HEK293 (cell line): Measurements from ENCODE around the gene PAIP1.
"Not testable (repeated sequence)": the region's sequence is repeated elsewhere in the genome, so short reads cannot be mapped to it uniquely, and the experiment has no call there.

Experiments
- CTCF ChIA-PET: fragments of 350-600 bp; formaldehyde crosslinking; extraction: SDS; loops from one replicate; lab custom pipeline; 2021; ENCODE audit warnings: antibody characterized with exemption; lab: Yijun Ruan, JAX
- POLR2A ChIA-PET: fragments of 300-600 bp; formaldehyde crosslinking; extraction: SDS; loops from one replicate; lab custom pipeline; 2020; ENCODE audit warnings: antibody characterized with exemption, inconsistent platforms; lab: Yijun Ruan, JAX
- H3K27ac ChIP-seq: fragments of 200-500 bp; sonication (Bioruptor generic); 2 replicates; pipeline ENCODE4 v1.5.1; 2014; ENCODE audit warnings: low read depth, low read length, control low read depth, inconsistent platforms; ENCODE audit errors: extremely low read depth
- H3K36me3 ChIP-seq, 2 experiments: fragments of 200-500 bp in 1 of 2; sonication (Bioruptor generic) in 1 of 2; 1 replicate in 1 of 2; 2 replicates in 1 of 2; pipeline ENCODE4 v1.5.1; 2014 to 2017; ENCODE audit warnings: inconsistent platforms in 2 of 2, low read length in 2 of 2; ENCODE audit not compliant: control insufficient read depth in 2 of 2, insufficient read depth in 1 of 2
- H3K4me1 ChIP-seq: fragments of 200-500 bp; sonication (Bioruptor generic); 2 replicates; pipeline ENCODE4 v1.5.1; 2014; ENCODE audit warnings: mild to moderate bottlenecking, low read length, inconsistent platforms; ENCODE audit not compliant: control insufficient read depth, insufficient read depth
- H3K4me3 ChIP-seq: 2 replicates; pipeline ENCODE4 v1.5.1; 2011; ENCODE audit warnings: low read depth, mild to moderate bottlenecking, control low read depth, low read length, moderate library complexity
- H3K9me3 ChIP-seq: fragments of 200-500 bp; sonication (Bioruptor generic); 2 replicates; pipeline ENCODE4 v1.5.1; 2014; ENCODE audit warnings: low read depth, low read length, inconsistent platforms; ENCODE audit not compliant: control insufficient read depth, insufficient read depth
- EGR2 ChIP-seq: fragments of 450-650 bp; formaldehyde crosslinking; IDR thresholded peaks from 2 replicates; pipeline ENCODE4 v1.5.1; 2016; ENCODE audit warnings: low read depth, missing biosample characterization, missing genetic modification characterization
- PRDM1 ChIP-seq: fragments of 450-650 bp; formaldehyde crosslinking; IDR thresholded peaks from 2 replicates; pipeline ENCODE4; 2016; ENCODE audit warnings: missing biosample characterization, missing genetic modification characterization
- ZNF214 ChIP-seq: fragments of 450-650 bp; formaldehyde crosslinking; IDR thresholded peaks from 2 replicates; pipeline ENCODE4 v1.5.1; 2017; ENCODE audit warnings: missing biosample characterization, mild to moderate bottlenecking, missing genetic modification characterization, borderline replicate concordance
- ZNF423 ChIP-seq: fragments of 450-650 bp; formaldehyde crosslinking; IDR thresholded peaks from 2 replicates; pipeline ENCODE4 v1.5.1; 2016; ENCODE audit warnings: missing biosample characterization, missing genetic modification characterization
- ZNF548 ChIP-seq: fragments of 450-650 bp; formaldehyde crosslinking; IDR thresholded peaks from 2 replicates; pipeline ENCODE4 v1.5.1; 2016; ENCODE audit warnings: missing biosample characterization, missing genetic modification characterization
- ZSCAN16 ChIP-seq: fragments of 450-650 bp; formaldehyde crosslinking; IDR thresholded peaks from 2 replicates; pipeline ENCODE4 v1.5.1; 2016; ENCODE audit warnings: missing biosample characterization, missing genetic modification characterization
- ZXDB ChIP-seq: fragments of 450-650 bp; formaldehyde crosslinking; IDR thresholded peaks from 2 replicates; pipeline ENCODE4 v1.5.1; 2016; ENCODE audit warnings: missing biosample characterization, missing genetic modification characterization
- TF ChIP-seq, protein P1 (sequence below): fragments of 450-650 bp; formaldehyde crosslinking; IDR thresholded peaks from 2 replicates; pipeline ENCODE4 v1.5.1; 2016; ENCODE audit warnings: missing biosample characterization, missing genetic modification characterization
- TF ChIP-seq, protein P2 (sequence below): fragments of 450-650 bp; IDR thresholded peaks from 2 replicates; pipeline ENCODE4 v1.5.1; 2018; ENCODE audit warnings: missing biosample characterization, mild to moderate bottlenecking, missing genetic modification characterization
- TF ChIP-seq, protein P3 (sequence below): fragments of 450-650 bp; formaldehyde crosslinking; IDR thresholded peaks from 2 replicates; pipeline ENCODE4 v1.5.1; 2016; ENCODE audit warnings: missing biosample characterization, missing genetic modification characterization
- TF ChIP-seq, protein P4 (sequence below): fragments of 450-650 bp; formaldehyde crosslinking; IDR thresholded peaks from 2 replicates; pipeline ENCODE4 v1.5.1; 2016; ENCODE audit warnings: missing biosample characterization, missing genetic modification characterization

Gene PAIP1

DNA sequence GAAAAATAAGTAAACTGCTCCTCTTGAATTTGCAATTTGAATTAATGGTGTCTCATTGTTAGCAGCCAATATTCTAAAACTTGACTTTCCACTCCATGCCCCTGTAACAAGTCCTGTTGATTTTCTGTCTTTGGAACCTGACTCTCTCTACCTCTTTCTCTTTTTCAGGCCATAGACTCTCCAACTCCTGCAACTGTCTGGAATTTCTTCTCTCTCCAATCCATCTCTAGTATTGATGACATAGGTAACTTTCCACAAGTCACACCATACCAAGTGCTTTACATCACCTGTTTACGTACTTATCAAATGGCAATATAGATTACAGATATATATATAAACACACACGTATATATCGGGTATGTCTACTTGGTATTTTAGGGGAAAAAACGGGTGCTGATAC, 42.9 kb downstream of the PAIP1 start:
- ChIA-PET POLR2A (no interaction called here), CTCF (interaction anchor here (0.6 to 1.3 kb wide), 4 partner anchors 30 to 1299 kb away, joined by 3 to 7 read pairs (median 4); partner anchors contain the start of gene TMEM267)

DNA sequence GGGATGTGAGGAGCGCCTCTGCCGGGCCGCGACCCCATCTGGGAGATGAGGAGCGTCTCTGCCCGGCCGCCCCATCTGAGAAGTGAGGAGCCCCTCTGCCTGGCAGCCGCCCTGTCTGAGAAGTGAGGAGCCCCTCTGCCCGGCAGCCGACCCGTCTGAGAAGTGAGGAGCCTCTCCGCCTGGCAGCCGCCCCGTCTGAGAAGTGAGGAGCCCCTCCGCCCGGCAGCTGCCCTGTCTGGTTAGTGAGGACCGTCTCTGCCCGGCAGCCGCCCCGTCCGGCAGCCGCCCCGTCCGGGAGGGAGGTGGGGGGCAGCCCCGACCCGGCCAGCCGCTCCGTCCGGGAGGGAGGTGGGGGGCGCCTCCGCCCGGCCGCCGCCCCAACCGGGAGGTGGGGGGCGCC, 45.8 kb downstream of the PAIP1 start:
- H3K4me1 ChIP-seq, H3K27ac ChIP-seq, POLR2A ChIA-PET, H3K4me3 ChIP-seq, H3K9me3 ChIP-seq, CTCF ChIA-PET: not testable (repeated sequence)
- peaks cover 25 to 27% of the 10 kb centered on the region in 2 experiments for H3K36me3 ChIP-seq

More for the DNA sequence above, 42.9 kb downstream of the PAIP1 start:
- H3K36me3 ChIP-seq: peaks cover 0 to 8% of the 10 kb centered on the region in 2 experiments; a peak in 2 of 3 replicates
- peaks cover 5% of the 10 kb centered on the region; the same call in 1 of the 2 replicates for H3K4me1 ChIP-seq
- peak overlapping the region; percentile 84 for H3K4me3 ChIP-seq
- H3K9me3 ChIP-seq: no peaks in the 10 kb centered on the region
- TF ChIP-seq PRDM1 (peak; percentile 87), ZNF548 (tag by site-specific recombination) (no peak)
- no peak overlapping the region; the same call in 1 of the 2 replicates for H3K27ac ChIP-seq

DNA sequence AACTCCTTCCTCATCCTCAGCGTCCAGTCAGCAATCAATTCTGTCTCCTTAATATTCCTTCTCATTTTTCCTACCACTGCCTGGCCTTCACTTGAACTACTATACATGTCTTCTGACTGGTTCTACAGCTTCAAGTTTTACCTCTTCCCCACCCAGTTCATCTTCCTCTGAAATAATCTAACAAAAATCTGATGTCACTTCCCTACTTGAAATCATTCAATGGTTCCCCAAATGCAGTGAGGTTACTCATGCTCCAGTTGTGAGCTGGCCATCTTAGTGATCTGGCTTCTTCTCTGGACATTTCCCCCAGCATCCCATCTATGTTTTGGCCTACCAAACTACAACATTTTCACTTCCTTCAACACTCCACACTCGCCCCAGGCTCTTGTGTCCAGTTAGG, 58.3 kb downstream of the PAIP1 start:
- H3K4me3 ChIP-seq: no peak overlapping the region
- CTCF ChIA-PET: interaction anchor here (0.5 to 1.8 kb wide), 2 partner anchors 9 to 14 kb away, joined by 3 to 4 read pairs; partner anchors contain the start of gene TMEM267
- no peak overlapping the region for H3K27ac ChIP-seq
- no peak for TF ChIP-seq ZXDB (tag by site-specific recombination)
- no peak for TF ChIP-seq ZSCAN16 (tag by site-specific recombination)
- TF ChIP-seq, protein P1, sequence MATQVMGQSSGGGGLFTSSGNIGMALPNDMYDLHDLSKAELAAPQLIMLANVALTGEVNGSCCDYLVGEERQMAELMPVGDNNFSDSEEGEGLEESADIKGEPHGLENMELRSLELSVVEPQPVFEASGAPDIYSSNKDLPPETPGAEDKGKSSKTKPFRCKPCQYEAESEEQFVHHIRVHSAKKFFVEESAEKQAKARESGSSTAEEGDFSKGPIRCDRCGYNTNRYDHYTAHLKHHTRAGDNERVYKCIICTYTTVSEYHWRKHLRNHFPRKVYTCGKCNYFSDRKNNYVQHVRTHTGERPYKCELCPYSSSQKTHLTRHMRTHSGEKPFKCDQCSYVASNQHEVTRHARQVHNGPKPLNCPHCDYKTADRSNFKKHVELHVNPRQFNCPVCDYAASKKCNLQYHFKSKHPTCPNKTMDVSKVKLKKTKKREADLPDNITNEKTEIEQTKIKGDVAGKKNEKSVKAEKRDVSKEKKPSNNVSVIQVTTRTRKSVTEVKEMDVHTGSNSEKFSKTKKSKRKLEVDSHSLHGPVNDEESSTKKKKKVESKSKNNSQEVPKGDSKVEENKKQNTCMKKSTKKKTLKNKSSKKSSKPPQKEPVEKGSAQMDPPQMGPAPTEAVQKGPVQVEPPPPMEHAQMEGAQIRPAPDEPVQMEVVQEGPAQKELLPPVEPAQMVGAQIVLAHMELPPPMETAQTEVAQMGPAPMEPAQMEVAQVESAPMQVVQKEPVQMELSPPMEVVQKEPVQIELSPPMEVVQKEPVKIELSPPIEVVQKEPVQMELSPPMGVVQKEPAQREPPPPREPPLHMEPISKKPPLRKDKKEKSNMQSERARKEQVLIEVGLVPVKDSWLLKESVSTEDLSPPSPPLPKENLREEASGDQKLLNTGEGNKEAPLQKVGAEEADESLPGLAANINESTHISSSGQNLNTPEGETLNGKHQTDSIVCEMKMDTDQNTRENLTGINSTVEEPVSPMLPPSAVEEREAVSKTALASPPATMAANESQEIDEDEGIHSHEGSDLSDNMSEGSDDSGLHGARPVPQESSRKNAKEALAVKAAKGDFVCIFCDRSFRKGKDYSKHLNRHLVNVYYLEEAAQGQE (tag by site-specific recombination): no peak
- TF ChIP-seq EGR2 (tag by site-specific recombination): no peak
- TF ChIP-seq ZNF423 (tag by site-specific recombination): no peak
- TF ChIP-seq, protein P2, sequence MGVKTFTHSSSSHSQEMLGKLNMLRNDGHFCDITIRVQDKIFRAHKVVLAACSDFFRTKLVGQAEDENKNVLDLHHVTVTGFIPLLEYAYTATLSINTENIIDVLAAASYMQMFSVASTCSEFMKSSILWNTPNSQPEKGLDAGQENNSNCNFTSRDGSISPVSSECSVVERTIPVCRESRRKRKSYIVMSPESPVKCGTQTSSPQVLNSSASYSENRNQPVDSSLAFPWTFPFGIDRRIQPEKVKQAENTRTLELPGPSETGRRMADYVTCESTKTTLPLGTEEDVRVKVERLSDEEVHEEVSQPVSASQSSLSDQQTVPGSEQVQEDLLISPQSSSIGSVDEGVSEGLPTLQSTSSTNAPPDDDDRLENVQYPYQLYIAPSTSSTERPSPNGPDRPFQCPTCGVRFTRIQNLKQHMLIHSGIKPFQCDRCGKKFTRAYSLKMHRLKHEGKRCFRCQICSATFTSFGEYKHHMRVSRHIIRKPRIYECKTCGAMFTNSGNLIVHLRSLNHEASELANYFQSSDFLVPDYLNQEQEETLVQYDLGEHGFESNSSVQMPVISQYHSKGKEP (tag by site-specific recombination): no peak
- no peak for TF ChIP-seq ZNF214 (tag by site-specific recombination)
- TF ChIP-seq, protein P3, sequence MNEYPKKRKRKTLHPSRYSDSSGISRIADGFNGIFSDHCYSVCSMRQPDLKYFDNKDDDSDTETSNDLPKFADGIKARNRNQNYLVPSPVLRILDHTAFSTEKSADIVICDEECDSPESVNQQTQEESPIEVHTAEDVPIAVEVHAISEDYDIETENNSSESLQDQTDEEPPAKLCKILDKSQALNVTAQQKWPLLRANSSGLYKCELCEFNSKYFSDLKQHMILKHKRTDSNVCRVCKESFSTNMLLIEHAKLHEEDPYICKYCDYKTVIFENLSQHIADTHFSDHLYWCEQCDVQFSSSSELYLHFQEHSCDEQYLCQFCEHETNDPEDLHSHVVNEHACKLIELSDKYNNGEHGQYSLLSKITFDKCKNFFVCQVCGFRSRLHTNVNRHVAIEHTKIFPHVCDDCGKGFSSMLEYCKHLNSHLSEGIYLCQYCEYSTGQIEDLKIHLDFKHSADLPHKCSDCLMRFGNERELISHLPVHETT: no peak
- TF ChIP-seq, protein P4, sequence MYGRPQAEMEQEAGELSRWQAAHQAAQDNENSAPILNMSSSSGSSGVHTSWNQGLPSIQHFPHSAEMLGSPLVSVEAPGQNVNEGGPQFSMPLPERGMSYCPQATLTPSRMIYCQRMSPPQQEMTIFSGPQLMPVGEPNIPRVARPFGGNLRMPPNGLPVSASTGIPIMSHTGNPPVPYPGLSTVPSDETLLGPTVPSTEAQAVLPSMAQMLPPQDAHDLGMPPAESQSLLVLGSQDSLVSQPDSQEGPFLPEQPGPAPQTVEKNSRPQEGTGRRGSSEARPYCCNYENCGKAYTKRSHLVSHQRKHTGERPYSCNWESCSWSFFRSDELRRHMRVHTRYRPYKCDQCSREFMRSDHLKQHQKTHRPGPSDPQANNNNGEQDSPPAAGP (tag by site-specific recombination): no peak
- H3K4me1 ChIP-seq: no peaks in the 10 kb centered on the region
- POLR2A ChIA-PET: interaction anchor here (1.1 kb wide), 1 partner anchor 15 kb away, joined by 4 read pairs; the partner anchor contains the start of gene TMEM267
- no peaks in the 10 kb centered on the region for H3K9me3 ChIP-seq
- peaks cover 34 to 42% of the 10 kb centered on the region in 2 experiments for H3K36me3 ChIP-seq
